Activated CD8-positive, alpha-beta memory T cell treated with anti-CD3 and anti-CD28 coated beads for 36 hours (primary cell): ENCODE results near the gene GABBR2. TPM values are rescaled to one million over a fixed set of nuclear protein-coding genes. Genes with fewer than 3 reads are reported as not detected.

Source experiments
- CTCF ChIA-PET: fragments of 350-600 bp; sonication (Branson Sonifier 250); formaldehyde crosslinking; loops from one replicate; lab custom pipeline; 2021; ENCODE audit warnings: antibody characterized with exemption; lab: Charles Lee
- POLR2A ChIA-PET: fragments of 350-600 bp; sonication (Branson Sonifier 250); formaldehyde crosslinking; loops from one replicate; lab custom pipeline; 2021; ENCODE audit warnings: antibody characterized with exemption; lab: Charles Lee
- total RNA-seq, 2 experiments: library from RNA; stranded (reverse); gene quantifications; one replicate each; pipeline ENCODE4 v1.2.3, GENCODE V29; 2021

GABBR2 gene
- not detected for total RNA-seq

GRCh38 chr9:98708933-98709911, at the start of gene GABBR2:
Gene GABBR2, minus strand, starts transcription at chr9:98708935. Its CDS starts 198 bp downstream, at chr9:98708737.
- CTCF ChIA-PET, result no interaction called here
- POLR2A ChIA-PET, result no interaction called here

GRCh38 chr9:98755006-98755618, 46.4 kb upstream of the GABBR2 start:
- ChIA-PET CTCF (no interaction called here), POLR2A (no interaction called here)

GRCh38 chr9:98751210-98751609, 42.5 kb upstream of the GABBR2 start:
- ChIA-PET CTCF (no interaction called here), POLR2A (no interaction called here)

- CTCF ChIA-PET, result no interaction called here
- POLR2A ChIA-PET, result no interaction called here
These were observed 41.8 kb upstream of the GABBR2 start for GRCh38 chr9:98750364-98751060.

GRCh38 chr9:98747476-98747875, 38.7 kb upstream of the GABBR2 start:
- ChIA-PET POLR2A (no interaction called here), CTCF (no interaction called here)

GRCh38 chr9:98745470-98745869, 36.7 kb upstream of the GABBR2 start:
- ChIA-PET CTCF (interaction anchor here (0.9 kb wide), 1 partner anchor 31 kb away, joined by 3 read pairs; no protein-coding TSS in a partner anchor), POLR2A (no interaction called here)

GRCh38 chr9:98743818-98744611, 35.3 kb upstream of the GABBR2 start:
- ChIA-PET POLR2A (no interaction called here), CTCF (no interaction called here)

- ChIA-PET POLR2A (no interaction called here), CTCF (no interaction called here)
These were observed 34.6 kb upstream of the GABBR2 start for GRCh38 chr9:98743329-98743728.

GRCh38 chr9:98742325-98743280, 33.9 kb upstream of the GABBR2 start:
- POLR2A ChIA-PET, result no interaction called here
- CTCF ChIA-PET, result no interaction called here

GRCh38 chr9:98740226-98740881, 31.6 kb upstream of the GABBR2 start:
- ChIA-PET CTCF (no interaction called here), POLR2A (no interaction called here)

- POLR2A ChIA-PET, result no interaction called here
- CTCF ChIA-PET, result no interaction called here
These were observed 30.0 kb upstream of the GABBR2 start for GRCh38 chr9:98738741-98739140.

- ChIA-PET POLR2A (no interaction called here), CTCF (no interaction called here)
These were observed 27.5 kb upstream of the GABBR2 start for GRCh38 chr9:98736226-98736625.

GRCh38 chr9:98732801-98733200, 24.1 kb upstream of the GABBR2 start:
- ChIA-PET POLR2A (no interaction called here), CTCF (no interaction called here)

- POLR2A ChIA-PET, result no interaction called here
- CTCF ChIA-PET, result no interaction called here
These were observed 23.4 kb upstream of the GABBR2 start for GRCh38 chr9:98732091-98732490.

GRCh38 chr9:98730871-98731270, 22.1 kb upstream of the GABBR2 start:
- CTCF ChIA-PET, result no interaction called here
- POLR2A ChIA-PET, result no interaction called here

- CTCF ChIA-PET, result no interaction called here
- POLR2A ChIA-PET, result no interaction called here
These were observed 19.8 kb upstream of the GABBR2 start for GRCh38 chr9:98728500-98728899.

- POLR2A ChIA-PET, result no interaction called here
- CTCF ChIA-PET, result no interaction called here
These were observed 18.7 kb upstream of the GABBR2 start for GRCh38 chr9:98727428-98727827.

GRCh38 chr9:98726735-98727134, 18.0 kb upstream of the GABBR2 start:
- ChIA-PET POLR2A (no interaction called here), CTCF (no interaction called here)
